Measurements from ENCODE around the gene RADIL. TPM values are rescaled to one million over a fixed set of nuclear protein-coding genes. Genes with fewer than 3 reads are reported as not detected.
A peak's percentile ranks its signal among the peaks of the same experiment; 100 is the strongest.

RADIL gene
- total and polyA plus RNA-seq, 2 of the 13 experiments (the other 11 are each of a cell fraction or from before 2014, with no cell fraction given), result 0.05 to 0.09 TPM

DNA sequence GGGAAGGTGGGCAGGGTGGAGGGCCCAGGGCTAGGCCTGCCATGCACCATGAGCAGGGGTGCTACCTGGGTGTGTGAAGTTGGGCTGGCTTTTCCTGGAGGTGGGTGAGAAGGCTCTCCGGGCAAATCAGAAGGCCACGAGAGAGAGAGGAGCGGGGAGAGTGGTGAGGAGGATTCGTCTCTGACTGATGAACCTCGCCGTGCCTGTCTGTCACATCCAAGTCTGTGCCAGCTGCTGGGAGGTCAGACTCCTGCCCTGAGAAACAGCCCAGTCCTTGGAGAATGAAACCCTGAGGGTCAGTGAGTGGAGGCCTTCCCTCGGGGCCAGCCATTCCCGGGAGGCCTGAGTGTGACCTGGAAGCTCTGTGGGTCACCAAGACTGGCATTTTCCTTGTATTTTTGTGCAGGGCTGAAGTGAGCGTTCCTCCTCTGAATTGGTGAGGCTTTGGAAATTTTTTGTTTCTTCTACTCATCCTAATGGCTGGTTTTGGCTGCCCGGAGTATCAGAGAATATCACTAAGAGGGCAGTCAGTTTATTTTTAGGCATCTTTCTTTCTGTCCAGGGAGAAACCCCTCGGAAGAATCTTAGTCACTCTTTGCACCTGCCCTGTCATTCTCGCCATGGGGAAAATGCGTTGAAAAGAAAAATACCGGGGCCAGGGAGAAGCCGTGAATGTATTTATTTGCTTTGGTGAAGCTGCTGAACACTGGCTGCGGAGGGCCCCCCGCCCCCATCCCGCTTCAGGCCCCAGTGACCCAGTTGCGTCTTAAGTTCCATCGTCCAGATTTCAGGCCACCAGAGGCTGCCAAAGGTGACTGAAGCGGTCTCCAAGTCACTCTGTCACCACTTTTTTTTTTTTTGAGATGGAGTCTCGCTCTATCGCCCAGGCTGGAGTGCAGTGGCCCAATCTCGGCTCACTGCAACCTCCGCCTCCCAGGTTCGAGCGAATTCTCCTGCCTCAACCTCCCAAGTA is 114.6 kb downstream of the RADIL start:
- DNase-seq (ENCODE audit: low spot score) (no peak), ATAC-seq (no peak), FAIRE-seq (no peak)
- no peak overlapping the region for H3K9ac ChIP-seq (ENCODE audit: insufficient read depth, low read depth, low read length)
- H3K9me3 ChIP-seq (ENCODE audit: low read length), result no peaks in the 10 kb centered on the region
- H3K27ac ChIP-seq (ENCODE audit: extremely low read length, insufficient read depth, low read length), result no peak overlapping the region
- no peaks in the 10 kb centered on the region for H3K27me3 ChIP-seq (ENCODE audit: control insufficient read depth in 1 of 2, insufficient read depth in 2 of 2, low read length in 2 of 2)
- 94% methylated on average over 26 of the region's 27 CpGs for WGBS (ENCODE audit: low lambda C conversion rate)
- POLR2A ChIA-PET, result no interaction called here
- no peak overlapping the region for H2AFZ ChIP-seq (ENCODE audit: low read length)
- H3K4me1 ChIP-seq (ENCODE audit: insufficient read depth, low read length), result peaks cover 9% of the 10 kb centered on the region
- peaks cover under 1 to 1% of the 10 kb centered on the region in 2 experiments; a peak in 4 of 5 replicates for H3K36me3 ChIP-seq (replicated peaks in 1 of 2; ENCODE audit: control insufficient read depth in 1 of 2, insufficient read depth in 2 of 2, low read length in 2 of 2)
- intact Hi-C loops (cut with micrococcal nuclease; ENCODE audit: unreplicated experiment) (no loop called here), in situ Hi-C loops (cut with HindIII; ENCODE audit: extremely low pct_ligation_motif_present, low pct_unique_long_range_greater_than_20kb) (loop anchor here (25.0 kb wide), 1 partner anchor 157 kb away; no protein-coding TSS in a partner anchor)
- H3K4me3 ChIP-seq (replicated peaks in 1 of 3; ENCODE audit: insufficient read depth in 1 of 3, low read depth in 2 of 3, low read length in 3 of 3), result no peak overlapping the region
- no peaks in the 10 kb centered on the region for H3K79me2 ChIP-seq (ENCODE audit: insufficient read depth, low read length)
- BruUV-seq (replicated peaks), result no TSS peak
- CTCF ChIA-PET (ENCODE audit: low intra/inter-chr PET ratio, low total read pairs), result no interaction called here
- TF ChIP-seq, protein P1, sequence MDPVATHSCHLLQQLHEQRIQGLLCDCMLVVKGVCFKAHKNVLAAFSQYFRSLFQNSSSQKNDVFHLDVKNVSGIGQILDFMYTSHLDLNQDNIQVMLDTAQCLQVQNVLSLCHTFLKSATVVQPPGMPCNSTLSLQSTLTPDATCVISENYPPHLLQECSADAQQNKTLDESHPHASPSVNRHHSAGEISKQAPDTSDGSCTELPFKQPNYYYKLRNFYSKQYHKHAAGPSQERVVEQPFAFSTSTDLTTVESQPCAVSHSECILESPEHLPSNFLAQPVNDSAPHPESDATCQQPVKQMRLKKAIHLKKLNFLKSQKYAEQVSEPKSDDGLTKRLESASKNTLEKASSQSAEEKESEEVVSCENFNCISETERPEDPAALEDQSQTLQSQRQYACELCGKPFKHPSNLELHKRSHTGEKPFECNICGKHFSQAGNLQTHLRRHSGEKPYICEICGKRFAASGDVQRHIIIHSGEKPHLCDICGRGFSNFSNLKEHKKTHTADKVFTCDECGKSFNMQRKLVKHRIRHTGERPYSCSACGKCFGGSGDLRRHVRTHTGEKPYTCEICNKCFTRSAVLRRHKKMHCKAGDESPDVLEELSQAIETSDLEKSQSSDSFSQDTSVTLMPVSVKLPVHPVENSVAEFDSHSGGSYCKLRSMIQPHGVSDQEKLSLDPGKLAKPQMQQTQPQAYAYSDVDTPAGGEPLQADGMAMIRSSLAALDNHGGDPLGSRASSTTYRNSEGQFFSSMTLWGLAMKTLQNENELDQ (CRISPR knock-in tag; IDR thresholded peaks at IDR 0.05; ENCODE audit: borderline replicate concordance), result no peak
- TF ChIP-seq RBM22 (optimal IDR thresholded peaks at IDR 0.05; ENCODE audit: low read length) (peak; percentile 58), ZNF577 (CRISPR knock-in tag; IDR thresholded peaks at IDR 0.05; ENCODE audit: borderline replicate concordance, low read depth) (no peak), GATA4 (IDR thresholded peaks at IDR 0.05; ENCODE audit: borderline replicate concordance, low read depth) (no peak), ETV5 (CRISPR knock-in tag; IDR thresholded peaks at IDR 0.05; ENCODE audit: borderline replicate concordance) (no peak)
- no peaks in the 10 kb centered on the region for H4K20me1 ChIP-seq (ENCODE audit: insufficient read depth, low read length)
- no peak overlapping the region for H3K4me2 ChIP-seq (ENCODE audit: low read depth, low read length)
